Tibial nerve (tissue), 3 donors: ENCODE measurements around the gene EMID1.

Experiments used
- POLR2A ChIP-seq, 2 donors: fragments of 450-650 bp; IDR thresholded peaks; one replicate each; pipeline ENCODE4 v1.6.1; 2017; ENCODE audit warnings: antibody characterized with exemption in 2 of 2, mild to moderate bottlenecking in 2 of 2, moderate library complexity in 2 of 2
- TF ChIP-seq, protein P1 (sequence below), 5 experiments: fragments of 200-600 bp in 3 of 5; fragments of 450-650 bp in 2 of 5; sonication (generic) in 3 of 5; IDR thresholded peaks; one replicate each; pipeline ENCODE4 v1.5.1; 2016 to 2019; ENCODE audit warnings: antibody characterized with exemption in 5 of 5, mild to moderate bottlenecking in 3 of 5, moderate library complexity in 2 of 5

DNA sequence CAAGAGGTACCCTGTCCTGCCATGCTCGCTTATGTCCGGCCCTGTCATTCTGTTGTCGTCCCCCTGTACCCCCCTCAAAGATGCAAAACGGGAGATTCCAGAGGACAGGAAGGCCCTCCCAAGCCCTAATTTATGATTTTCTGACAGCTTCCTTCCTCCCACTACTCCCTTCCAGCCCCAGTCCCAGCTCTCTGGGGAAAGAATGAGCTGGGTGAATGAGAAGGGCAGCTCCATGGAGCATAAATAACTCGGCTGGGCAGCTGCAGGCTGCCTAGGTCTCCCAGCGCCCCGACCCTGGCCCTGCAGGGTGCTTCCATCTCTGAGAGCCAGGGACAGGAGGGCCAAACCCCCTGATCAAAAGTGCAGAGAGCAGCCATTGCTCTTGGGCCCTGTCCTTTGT, 3.9 kb upstream of the EMID1 start:
- TF ChIP-seq, protein P1, sequence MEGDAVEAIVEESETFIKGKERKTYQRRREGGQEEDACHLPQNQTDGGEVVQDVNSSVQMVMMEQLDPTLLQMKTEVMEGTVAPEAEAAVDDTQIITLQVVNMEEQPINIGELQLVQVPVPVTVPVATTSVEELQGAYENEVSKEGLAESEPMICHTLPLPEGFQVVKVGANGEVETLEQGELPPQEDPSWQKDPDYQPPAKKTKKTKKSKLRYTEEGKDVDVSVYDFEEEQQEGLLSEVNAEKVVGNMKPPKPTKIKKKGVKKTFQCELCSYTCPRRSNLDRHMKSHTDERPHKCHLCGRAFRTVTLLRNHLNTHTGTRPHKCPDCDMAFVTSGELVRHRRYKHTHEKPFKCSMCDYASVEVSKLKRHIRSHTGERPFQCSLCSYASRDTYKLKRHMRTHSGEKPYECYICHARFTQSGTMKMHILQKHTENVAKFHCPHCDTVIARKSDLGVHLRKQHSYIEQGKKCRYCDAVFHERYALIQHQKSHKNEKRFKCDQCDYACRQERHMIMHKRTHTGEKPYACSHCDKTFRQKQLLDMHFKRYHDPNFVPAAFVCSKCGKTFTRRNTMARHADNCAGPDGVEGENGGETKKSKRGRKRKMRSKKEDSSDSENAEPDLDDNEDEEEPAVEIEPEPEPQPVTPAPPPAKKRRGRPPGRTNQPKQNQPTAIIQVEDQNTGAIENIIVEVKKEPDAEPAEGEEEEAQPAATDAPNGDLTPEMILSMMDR (IDR thresholded peaks at IDR 0.05), result no peak
- no peak for TF ChIP-seq POLR2A (IDR thresholded peaks at IDR 0.05)
